Measurements from ENCODE around the gene IGSF5.
A peak's percentile ranks its signal among the peaks of the same experiment; 100 is the strongest.

The IGSF5 gene

GRCh38 chr21:39834543-39834942, 89.6 kb downstream of the IGSF5 start:
- no peak overlapping the region for H3K27ac ChIP-seq (ENCODE audit: low read depth, low read length)
- no peak overlapping the region for H3K9ac ChIP-seq (ENCODE audit: low read length)
- H3K23ac ChIP-seq (ENCODE audit: low read length), result no peak overlapping the region
- H2AK5ac ChIP-seq (ENCODE audit: low read length), result no peak overlapping the region
- no peak overlapping the region for H3K4me3 ChIP-seq (ENCODE audit: low read depth, low read length)
- H2AFZ ChIP-seq (ENCODE audit: insufficient read depth, low read length, poor library complexity), result no peak overlapping the region
- no CpG with 5 or more reads among the region's 4 CpGs for WGBS (ENCODE audit: extremely low coverage, insufficient coverage, insufficient read length)
- no peak overlapping the region for H3K4ac ChIP-seq (ENCODE audit: low read depth, low read length)
- H2BK5ac ChIP-seq (ENCODE audit: low read depth, low read length, poor library complexity), result no peak overlapping the region
- H3K27me3 ChIP-seq (ENCODE audit: insufficient read depth, low read length), result no peaks in the 10 kb centered on the region
- H3K79me2 ChIP-seq (ENCODE audit: control insufficient read depth, insufficient read depth, low read length, poor library complexity), result no peaks in the 10 kb centered on the region
- H2BK120ac ChIP-seq (ENCODE audit: insufficient read depth, low read length, poor library complexity), result no peak overlapping the region
- H4K8ac ChIP-seq (ENCODE audit: low read depth, low read length), result no peak overlapping the region
- no peak overlapping the region for H2BK12ac ChIP-seq (ENCODE audit: low read length)
- H3K4me1 ChIP-seq (ENCODE audit: control insufficient read depth in 1 of 2, insufficient read depth in 2 of 2, low read length in 2 of 2), result no peaks in the 10 kb centered on the region
- no peaks in the 10 kb centered on the region for H3K79me1 ChIP-seq (ENCODE audit: low read length)
- no peaks in the 10 kb centered on the region for H3K36me3 ChIP-seq (ENCODE audit: control insufficient read depth in 1 of 2, insufficient read depth in 2 of 2, low read length in 2 of 2)
- no peak for DNase-seq
- no peak overlapping the region for H3K14ac ChIP-seq (ENCODE audit: low read length)
- H4K12ac ChIP-seq (ENCODE audit: low read depth, low read length), result no peak overlapping the region
- H3K18ac ChIP-seq (ENCODE audit: low read length), result no peak overlapping the region
- no peak overlapping the region for H3K4me2 ChIP-seq (ENCODE audit: low read length)
- H4K91ac ChIP-seq (ENCODE audit: low read depth, low read length), result no peak overlapping the region
- H3K9me3 ChIP-seq (ENCODE audit: insufficient read depth, low read depth, low read length), result no peaks in the 10 kb centered on the region

DNA sequence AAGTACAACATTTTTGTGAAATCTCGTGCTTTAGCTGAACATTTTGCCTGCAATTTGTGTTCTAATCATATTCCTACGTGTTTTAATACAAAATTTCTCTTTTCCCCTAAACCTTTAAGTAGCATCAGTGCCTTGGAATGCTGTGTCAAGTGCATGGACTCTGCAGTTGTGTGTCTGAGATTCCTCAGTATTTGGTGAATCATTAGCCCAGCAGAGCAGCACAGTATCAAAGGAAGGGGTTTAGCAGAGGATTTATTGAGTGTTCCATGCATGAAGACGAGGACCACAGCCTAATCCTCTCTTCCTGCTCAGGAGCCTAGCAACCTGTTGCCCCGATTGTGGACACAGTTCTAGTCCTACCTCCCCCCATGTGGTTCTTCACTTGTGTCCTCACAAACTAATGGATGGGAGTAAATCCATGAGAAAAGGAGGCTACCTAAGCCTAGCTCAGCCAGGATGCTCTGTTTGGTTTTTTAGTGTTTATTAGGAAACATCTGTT, 92.9 kb downstream of the IGSF5 start:
- H3K4me1 ChIP-seq (ENCODE audit: control insufficient read depth in 1 of 2, insufficient read depth in 2 of 2, low read length in 2 of 2), result no peaks in the 10 kb centered on the region
- no peaks in the 10 kb centered on the region for H3K79me1 ChIP-seq (ENCODE audit: low read length)
- no peaks in the 10 kb centered on the region for H3K36me3 ChIP-seq (ENCODE audit: control insufficient read depth in 1 of 2, insufficient read depth in 2 of 2, low read length in 2 of 2)
- no peak overlapping the region for H3K4me3 ChIP-seq (ENCODE audit: low read depth, low read length)
- no peaks in the 10 kb centered on the region for H3K9me3 ChIP-seq (ENCODE audit: insufficient read depth, low read depth, low read length)
- no peak overlapping the region for H3K27ac ChIP-seq (ENCODE audit: low read depth, low read length)
- no peak overlapping the region for H2BK120ac ChIP-seq (ENCODE audit: insufficient read depth, low read length, poor library complexity)
- H4K8ac ChIP-seq (ENCODE audit: low read depth, low read length), result no peak overlapping the region
- H3K9ac ChIP-seq (ENCODE audit: low read length), result no peak overlapping the region
- H2AK5ac ChIP-seq (ENCODE audit: low read length), result no peak overlapping the region
- no peaks in the 10 kb centered on the region for H3K79me2 ChIP-seq (ENCODE audit: control insufficient read depth, insufficient read depth, low read length, poor library complexity)
- H2BK12ac ChIP-seq (ENCODE audit: low read length), result no peak overlapping the region
- DNase-seq, result peak in 1 of 2 donors; percentile 50
- no peak overlapping the region for H4K91ac ChIP-seq (ENCODE audit: low read depth, low read length)
- no peak overlapping the region for H3K4me2 ChIP-seq (ENCODE audit: low read length)
- H4K12ac ChIP-seq (ENCODE audit: low read depth, low read length), result no peak overlapping the region
- no peak overlapping the region for H3K18ac ChIP-seq (ENCODE audit: low read length)
- no peak overlapping the region for H2AFZ ChIP-seq (ENCODE audit: insufficient read depth, low read length, poor library complexity)
- WGBS (ENCODE audit: extremely low coverage, insufficient coverage, insufficient read length), result no CpG with 5 or more reads among the region's 4 CpGs
- no peak overlapping the region for H2BK5ac ChIP-seq (ENCODE audit: low read depth, low read length, poor library complexity)
- no peak overlapping the region for H3K23ac ChIP-seq (ENCODE audit: low read length)
- H3K4ac ChIP-seq (ENCODE audit: low read depth, low read length), result no peak overlapping the region
- no peaks in the 10 kb centered on the region for H3K27me3 ChIP-seq (ENCODE audit: insufficient read depth, low read length)
- H3K14ac ChIP-seq (ENCODE audit: low read length), result no peak overlapping the region

DNA sequence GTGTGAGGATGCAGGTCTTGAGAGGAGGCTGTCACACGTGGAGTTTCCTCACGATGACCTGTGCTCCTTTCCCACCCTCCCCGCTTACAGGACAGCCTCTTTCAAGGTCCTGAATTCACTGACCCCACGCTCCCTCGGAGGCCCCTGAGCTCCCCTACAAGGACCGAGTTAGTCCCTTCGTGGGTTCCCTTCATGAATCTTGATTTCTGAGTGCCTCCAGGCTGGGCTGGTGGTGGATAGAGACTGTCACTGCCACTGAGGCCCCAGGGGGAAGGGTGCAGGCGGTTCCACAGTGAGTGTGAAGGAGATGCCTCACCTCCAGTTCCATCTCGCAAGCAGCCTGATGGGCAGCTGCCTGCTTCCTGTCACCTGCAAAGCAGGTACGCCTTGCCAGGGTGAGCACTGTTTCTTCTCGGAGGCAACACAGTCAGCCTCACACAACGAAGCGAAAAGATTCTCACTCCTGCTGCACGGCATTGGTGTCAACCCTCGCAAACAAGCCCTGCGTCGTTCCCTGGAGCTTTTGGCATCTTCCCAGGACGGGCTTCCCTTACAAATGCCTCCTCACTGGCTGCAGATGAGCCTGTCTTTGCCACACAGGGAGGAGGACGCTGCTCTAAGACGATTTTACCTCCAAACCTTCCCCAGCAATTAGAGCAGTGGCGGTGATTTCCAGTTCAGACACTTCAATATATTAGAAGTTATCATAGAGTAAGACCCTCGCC, 95.6 kb downstream of the IGSF5 start:
- no peak overlapping the region for H4K8ac ChIP-seq (ENCODE audit: low read depth, low read length)
- no peaks in the 10 kb centered on the region for H3K4me1 ChIP-seq (ENCODE audit: control insufficient read depth in 1 of 2, insufficient read depth in 2 of 2, low read length in 2 of 2)
- H3K27me3 ChIP-seq (ENCODE audit: insufficient read depth, low read length), result no peaks in the 10 kb centered on the region
- H2AFZ ChIP-seq (ENCODE audit: insufficient read depth, low read length, poor library complexity), result no peak overlapping the region
- no peaks in the 10 kb centered on the region for H3K36me3 ChIP-seq (ENCODE audit: control insufficient read depth in 1 of 2, insufficient read depth in 2 of 2, low read length in 2 of 2)
- H3K9ac ChIP-seq (ENCODE audit: low read length), result no peak overlapping the region
- WGBS (ENCODE audit: extremely low coverage, insufficient coverage, insufficient read length), result no CpG with 5 or more reads among the region's 22 CpGs
- H3K4ac ChIP-seq (ENCODE audit: low read depth, low read length), result no peak overlapping the region
- no peak for DNase-seq
- H3K4me3 ChIP-seq (ENCODE audit: low read depth, low read length), result no peak overlapping the region
- no peaks in the 10 kb centered on the region for H3K79me2 ChIP-seq (ENCODE audit: control insufficient read depth, insufficient read depth, low read length, poor library complexity)
- no peak overlapping the region for H3K23ac ChIP-seq (ENCODE audit: low read length)
- H2BK12ac ChIP-seq (ENCODE audit: low read length), result no peak overlapping the region
- no peak overlapping the region for H2BK5ac ChIP-seq (ENCODE audit: low read depth, low read length, poor library complexity)
- no peak overlapping the region for H2AK5ac ChIP-seq (ENCODE audit: low read length)
- H2BK120ac ChIP-seq (ENCODE audit: insufficient read depth, low read length, poor library complexity), result no peak overlapping the region
- no peak overlapping the region for H3K14ac ChIP-seq (ENCODE audit: low read length)
- no peak overlapping the region for H4K91ac ChIP-seq (ENCODE audit: low read depth, low read length)
- H3K9me3 ChIP-seq (ENCODE audit: insufficient read depth, low read depth, low read length), result no peaks in the 10 kb centered on the region
- no peak overlapping the region for H4K12ac ChIP-seq (ENCODE audit: low read depth, low read length)
- H3K79me1 ChIP-seq (ENCODE audit: low read length), result no peaks in the 10 kb centered on the region
- H3K4me2 ChIP-seq (ENCODE audit: low read length), result no peak overlapping the region
- no peak overlapping the region for H3K18ac ChIP-seq (ENCODE audit: low read length)
- H3K27ac ChIP-seq (ENCODE audit: low read depth, low read length), result no peak overlapping the region

DNA sequence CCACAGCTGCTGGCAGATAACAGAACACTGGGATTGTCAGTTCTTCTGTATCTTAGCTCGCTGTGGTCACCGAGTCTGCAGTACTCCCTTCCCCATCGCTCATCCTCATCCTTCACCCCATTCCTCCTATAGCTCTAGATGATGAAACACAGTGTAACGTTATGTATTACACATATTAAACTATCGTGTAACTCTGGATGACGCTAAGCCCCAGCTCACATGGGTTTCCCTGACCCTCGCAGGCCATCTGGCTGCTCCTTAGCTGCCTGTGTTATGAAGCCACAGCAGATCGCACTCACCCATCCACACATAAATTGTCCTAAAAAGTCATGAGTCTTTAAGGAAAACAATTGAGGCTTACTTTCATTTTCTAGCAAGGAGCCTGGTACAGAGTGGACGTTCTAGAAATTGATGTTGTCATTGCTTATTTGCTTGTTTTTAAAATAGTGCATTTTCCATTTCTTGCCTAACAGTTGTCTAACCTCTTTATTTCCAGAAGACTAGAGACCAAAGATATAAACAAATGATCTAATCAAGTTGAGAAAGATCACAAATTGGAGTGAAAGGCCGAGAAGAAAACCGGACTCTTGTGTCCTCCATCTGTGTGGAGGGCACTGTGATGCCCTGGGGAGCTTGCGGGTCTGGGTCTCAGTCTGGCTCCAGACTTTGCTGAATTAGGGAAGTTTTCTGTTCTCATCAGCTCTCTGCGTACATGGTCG, 97.9 kb downstream of the IGSF5 start:
- H3K79me2 ChIP-seq (ENCODE audit: control insufficient read depth, insufficient read depth, low read length, poor library complexity), result no peaks in the 10 kb centered on the region
- no peak overlapping the region for H4K8ac ChIP-seq (ENCODE audit: low read depth, low read length)
- H2BK120ac ChIP-seq (ENCODE audit: insufficient read depth, low read length, poor library complexity), result no peak overlapping the region
- no peaks in the 10 kb centered on the region for H3K79me1 ChIP-seq (ENCODE audit: low read length)
- H3K27me3 ChIP-seq (ENCODE audit: insufficient read depth, low read length), result no peaks in the 10 kb centered on the region
- no peak overlapping the region for H2BK5ac ChIP-seq (ENCODE audit: low read depth, low read length, poor library complexity)
- H2AFZ ChIP-seq (ENCODE audit: insufficient read depth, low read length, poor library complexity), result no peak overlapping the region
- no peak overlapping the region for H3K4ac ChIP-seq (ENCODE audit: low read depth, low read length)
- no peak overlapping the region for H3K18ac ChIP-seq (ENCODE audit: low read length)
- no peaks in the 10 kb centered on the region for H3K36me3 ChIP-seq (ENCODE audit: control insufficient read depth in 1 of 2, insufficient read depth in 2 of 2, low read length in 2 of 2)
- no peak overlapping the region for H3K14ac ChIP-seq (ENCODE audit: low read length)
- no peak overlapping the region for H3K4me3 ChIP-seq (ENCODE audit: low read depth, low read length)
- no peak overlapping the region for H4K91ac ChIP-seq (ENCODE audit: low read depth, low read length)
- no peak overlapping the region for H3K23ac ChIP-seq (ENCODE audit: low read length)
- no peak for DNase-seq
- no peak overlapping the region for H2BK12ac ChIP-seq (ENCODE audit: low read length)
- no peak overlapping the region for H3K4me2 ChIP-seq (ENCODE audit: low read length)
- no peak overlapping the region for H3K9ac ChIP-seq (ENCODE audit: low read length)
- H3K27ac ChIP-seq (ENCODE audit: low read depth, low read length), result no peak overlapping the region
- H2AK5ac ChIP-seq (ENCODE audit: low read length), result no peak overlapping the region
- H3K9me3 ChIP-seq (ENCODE audit: insufficient read depth, low read depth, low read length), result no peaks in the 10 kb centered on the region
- WGBS (ENCODE audit: extremely low coverage, insufficient coverage, insufficient read length), result no CpG with 5 or more reads among the region's 14 CpGs
- H3K4me1 ChIP-seq (ENCODE audit: control insufficient read depth in 1 of 2, insufficient read depth in 2 of 2, low read length in 2 of 2), result no peaks in the 10 kb centered on the region
- H4K12ac ChIP-seq (ENCODE audit: low read depth, low read length), result no peak overlapping the region

All from trophoblast cell (in vitro differentiated cells and primary cell).